Activated CD4-positive, alpha-beta T cell treated with anti-CD3 and anti-CD28 coated beads, Interleukin-2, Interleukin-4, amounts not matched to agents 100 ng/mL and 50 ng/mL, durations not matched to agents 16 hours and 8 hours (primary cell): ENCODE measurements around the gene NRXN3.

ENCODE experiments used
- DNase-seq: peaks from one replicate; pipeline ENCODE4 v3.0.0-alpha.2; 2020; ENCODE audit warnings: low spot score

NRXN3 gene

DNA sequence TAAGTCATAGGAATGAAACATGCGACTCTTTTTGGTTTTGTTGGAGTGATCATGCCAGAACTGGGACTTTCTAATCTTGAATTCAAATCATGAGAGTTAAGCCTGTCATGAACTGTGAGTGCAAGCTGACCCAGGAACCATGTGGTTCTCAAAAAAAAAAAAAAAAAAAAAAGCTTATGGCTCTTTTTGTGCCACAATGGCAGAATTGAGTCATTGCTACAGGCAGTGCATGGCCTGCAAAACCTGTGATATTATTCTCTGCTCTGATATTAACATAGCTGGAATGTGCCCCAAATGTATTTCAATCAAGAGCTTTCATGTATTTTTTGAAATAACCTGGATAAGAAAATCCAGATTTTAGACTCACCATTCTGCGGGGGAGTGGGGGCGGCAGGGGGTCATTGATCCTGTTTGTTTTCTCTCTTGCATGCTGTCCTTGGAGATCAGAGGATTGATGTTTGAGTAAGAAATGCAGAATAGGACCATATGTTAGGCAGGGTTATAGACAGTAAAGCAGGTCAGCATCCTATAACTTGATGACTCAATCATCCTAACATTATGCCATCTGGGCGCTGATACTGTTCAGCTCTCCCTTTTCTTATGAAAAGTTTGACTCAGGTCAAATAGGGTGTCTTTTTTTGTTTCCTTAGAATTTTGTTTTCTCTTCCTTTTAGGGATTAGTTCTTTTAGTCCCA is 1243.7 kb downstream of the NRXN3 start:
- no peak for DNase-seq

DNA sequence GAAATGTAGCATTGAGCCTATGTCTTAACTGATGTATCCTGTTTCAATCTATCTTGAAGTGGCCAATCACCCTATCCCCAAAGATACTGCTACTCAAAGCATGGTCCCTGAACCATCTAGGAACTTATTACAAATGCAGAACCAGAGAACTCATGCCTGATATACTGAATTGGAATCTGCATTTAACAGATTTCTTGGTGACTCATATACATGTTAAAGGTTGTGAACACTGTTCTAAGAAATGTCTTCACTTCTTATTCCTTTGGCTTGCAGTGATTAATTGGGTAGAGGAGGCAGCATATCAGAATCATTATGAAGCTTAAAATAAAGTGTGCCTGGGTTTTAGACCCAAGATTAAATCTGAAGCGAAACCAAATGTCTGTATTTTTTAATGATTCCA is 1245.6 kb downstream of the NRXN3 start:
- no peak for DNase-seq

DNA sequence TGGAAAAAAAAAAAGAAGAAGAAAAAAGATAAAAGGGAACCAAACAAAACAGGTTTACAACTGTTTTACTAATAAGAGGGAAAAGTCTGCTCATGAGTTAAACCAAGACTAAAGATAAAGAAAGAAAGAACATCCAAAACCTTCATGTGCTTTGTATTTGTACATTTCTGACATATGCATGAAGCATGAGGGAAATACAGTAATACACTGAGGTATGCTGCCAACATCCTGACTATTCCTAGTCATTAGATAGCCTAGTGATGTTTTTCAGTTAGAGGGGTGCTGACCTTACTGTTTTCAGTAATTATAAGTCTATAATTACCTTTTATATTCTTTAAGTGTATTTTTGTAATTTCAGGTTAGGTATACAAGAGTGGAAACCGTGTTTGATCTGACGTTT is 1247.8 kb downstream of the NRXN3 start:
- DNase-seq: no peak

DNA sequence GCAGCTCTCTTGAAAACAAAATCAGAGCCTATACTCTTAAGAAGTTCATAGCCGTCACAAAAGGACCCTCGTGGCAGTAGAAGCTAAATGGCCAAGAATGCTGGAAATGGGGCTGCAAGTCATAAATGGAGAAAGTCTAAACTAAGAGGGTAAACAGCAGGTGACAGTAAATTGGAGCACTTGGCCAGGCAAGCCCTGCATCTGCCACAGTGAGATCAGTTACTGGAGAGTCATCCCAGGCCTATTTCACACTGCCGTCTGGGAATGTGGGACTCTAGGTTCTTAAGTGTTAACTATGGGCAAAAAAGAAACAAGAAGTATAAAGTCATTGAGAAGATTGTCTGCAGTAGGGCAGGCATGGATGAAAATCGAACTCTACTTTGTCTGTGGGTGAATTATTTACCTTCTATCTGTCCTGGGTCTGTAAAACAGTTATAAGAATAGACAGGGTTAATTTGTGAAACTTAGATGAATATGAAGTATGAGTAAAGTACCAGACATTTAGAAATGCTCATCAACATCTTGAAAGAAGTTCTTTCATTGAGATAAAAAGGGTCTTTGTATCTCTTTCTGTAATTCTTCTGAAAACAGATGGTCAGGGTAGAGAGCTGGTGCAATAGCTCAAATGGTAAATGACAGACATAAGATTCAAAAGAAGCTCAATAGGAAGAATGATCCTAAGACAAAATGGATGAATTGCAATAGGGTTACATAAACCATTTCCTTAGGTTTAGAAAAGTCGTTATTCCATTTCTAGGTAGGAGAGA is 1248.7 kb downstream of the NRXN3 start:
- no peak for DNase-seq

DNA sequence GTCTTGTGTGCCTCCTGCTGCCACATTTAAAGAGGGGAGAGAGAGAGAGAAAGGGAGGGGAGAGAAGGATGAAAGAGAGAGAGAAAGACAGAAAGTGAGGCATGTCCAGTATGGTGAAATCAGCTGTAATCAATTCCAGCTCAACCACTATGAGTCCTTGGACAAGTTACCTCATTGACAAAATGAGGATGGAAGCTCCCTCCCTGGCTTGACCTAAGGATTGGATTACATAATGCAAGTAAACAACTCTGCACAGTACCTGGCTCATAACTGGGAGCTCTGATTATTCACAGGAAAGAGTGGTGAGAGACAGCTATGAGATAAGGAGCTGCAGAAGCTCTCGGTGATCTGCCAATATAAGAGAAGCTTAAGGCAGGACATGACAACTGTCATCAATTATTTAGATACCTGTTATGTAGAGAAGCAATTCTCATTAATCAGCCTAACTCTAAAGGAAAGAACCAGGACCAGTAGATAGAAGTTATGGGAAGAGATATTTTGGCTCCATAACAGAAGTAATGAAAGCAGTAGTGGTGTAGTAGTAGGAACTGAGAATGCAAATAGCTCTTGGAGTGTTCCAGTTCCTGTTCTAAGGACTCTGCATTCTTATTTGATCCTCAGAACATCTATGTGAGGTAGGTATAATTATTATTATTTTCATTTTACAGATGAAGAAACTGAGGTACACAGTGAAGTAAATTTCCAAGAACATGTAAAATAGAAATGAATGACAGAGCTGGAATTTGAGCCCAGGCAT is 1249.6 kb downstream of the NRXN3 start:
- no peak for DNase-seq

DNA sequence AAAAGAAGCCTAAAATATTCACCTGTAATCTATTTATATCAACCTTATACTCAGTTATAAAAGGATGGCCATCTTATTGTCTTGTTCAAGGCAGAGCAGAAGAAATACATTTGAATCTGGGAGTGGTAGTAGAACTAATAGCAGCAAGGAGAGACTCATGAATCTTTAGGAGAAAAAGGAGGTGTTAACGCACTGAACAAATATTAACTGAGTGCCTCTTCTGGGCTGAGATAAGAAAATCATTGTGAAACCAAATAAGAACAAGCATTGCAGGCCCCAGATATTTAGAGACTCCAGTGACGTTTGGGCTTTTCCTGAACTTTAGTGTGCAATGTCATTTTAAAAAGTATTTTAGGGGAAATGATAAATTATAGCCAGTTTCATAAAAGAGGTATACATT is 1250.6 kb downstream of the NRXN3 start:
- DNase-seq: no peak

DNA sequence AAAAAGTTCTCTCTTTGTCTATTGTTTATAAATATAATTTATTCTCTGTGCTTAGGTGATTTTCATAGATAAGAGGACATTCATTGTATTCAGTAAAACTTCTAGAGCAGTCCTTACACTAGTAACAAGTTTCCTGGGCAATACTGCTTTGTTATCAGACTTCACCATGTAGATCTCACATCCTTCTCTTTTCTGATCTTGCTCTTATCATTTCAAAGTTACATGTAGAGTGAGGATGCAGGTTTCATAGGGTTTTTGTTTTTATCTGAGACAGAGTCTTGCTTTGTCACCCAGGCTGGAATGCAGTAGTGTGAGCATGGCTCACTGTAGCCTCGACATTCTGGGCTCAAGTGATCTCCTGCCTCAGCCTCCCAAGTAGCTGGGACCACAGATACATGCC is 1251.6 kb downstream of the NRXN3 start:
- no peak for DNase-seq

DNA sequence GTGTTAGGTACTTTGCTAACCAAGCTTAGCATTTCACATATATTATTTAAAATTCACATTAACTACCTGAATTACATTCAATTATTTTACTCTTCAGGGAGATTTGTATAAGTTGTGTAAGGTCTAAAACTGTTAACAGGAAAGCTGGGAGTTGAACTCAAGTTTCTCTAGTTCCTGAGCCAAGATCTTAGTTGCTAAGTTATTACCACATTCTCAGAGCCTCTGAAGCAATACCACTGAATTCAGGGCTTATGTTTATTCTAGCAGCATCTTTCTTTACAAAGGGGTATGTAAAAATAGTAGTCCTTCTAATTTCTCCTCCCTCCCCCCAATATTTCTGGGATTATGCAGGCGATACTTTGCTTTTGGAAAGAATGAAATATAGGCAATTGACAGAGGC is 1254.3 kb downstream of the NRXN3 start:
- DNase-seq: no peak

DNA sequence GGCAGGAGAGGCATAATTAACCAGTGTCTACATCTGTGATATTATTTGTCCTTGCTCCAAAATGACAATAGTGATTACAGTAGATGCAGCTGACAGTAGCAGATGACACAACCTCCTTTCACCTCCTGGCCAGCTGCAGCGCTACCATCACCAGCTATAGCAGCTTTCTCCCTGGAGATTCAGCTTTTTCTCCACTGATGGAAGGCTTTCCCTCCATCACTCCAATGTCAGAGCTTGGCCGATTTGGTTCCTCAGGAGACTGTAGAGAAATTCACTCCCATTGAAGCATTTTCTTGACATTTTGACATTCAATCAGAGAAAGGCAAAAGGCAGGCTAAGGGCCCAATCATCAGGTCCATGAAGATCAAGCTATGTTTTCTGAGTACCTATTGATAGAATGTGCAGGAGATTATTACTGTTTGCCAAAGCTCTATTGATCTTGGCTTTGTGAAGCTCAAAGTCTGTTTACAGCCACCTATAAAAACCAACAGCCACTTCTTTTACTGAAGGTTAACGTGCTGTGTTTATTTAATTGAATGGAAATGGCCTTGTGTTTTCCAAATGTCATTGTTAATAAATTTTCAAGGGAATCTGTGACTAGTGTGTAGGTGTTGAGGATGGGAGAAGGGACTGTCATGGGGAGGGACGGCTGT is 1256.1 kb downstream of the NRXN3 start:
- DNase-seq: no peak

DNA sequence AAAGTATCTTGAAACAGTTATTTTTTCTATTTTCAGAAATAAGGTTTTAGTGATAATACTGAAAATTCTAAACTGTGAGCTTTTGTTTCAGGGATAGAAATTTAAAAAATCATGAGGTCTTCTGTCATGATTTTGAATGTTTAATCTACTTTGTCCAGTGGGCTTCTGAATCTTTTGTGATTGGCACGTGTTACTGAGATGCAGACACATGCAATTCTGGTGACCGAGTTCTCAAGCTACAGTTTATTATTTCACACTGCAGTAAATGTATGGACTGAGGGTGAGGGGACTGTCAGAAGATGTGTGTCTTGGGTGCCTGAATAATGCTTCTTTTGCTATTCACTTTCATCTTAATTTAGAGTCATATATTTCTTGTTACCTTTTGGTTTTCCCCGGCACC is 1262.5 kb downstream of the NRXN3 start:
- DNase-seq: no peak

DNA sequence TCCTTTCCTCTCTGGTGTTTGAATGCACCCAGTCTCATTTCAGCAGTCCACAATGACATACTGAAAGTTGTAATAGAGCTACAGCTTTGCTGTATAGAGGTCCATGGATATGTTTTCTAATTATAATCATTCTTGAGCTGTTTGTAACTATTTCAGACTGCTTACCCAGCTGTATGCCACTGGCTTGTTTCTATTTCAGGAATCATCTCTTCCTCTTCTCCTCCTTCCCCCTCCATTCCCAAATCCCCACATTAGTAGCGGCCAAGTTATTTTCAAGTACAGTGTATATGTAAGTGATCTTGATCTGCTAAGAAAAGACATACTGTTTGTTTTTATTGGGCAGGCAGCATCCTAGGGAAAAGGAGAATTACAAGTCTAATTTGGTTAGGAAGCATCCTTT is 1266.2 kb downstream of the NRXN3 start:
- DNase-seq: no peak

DNA sequence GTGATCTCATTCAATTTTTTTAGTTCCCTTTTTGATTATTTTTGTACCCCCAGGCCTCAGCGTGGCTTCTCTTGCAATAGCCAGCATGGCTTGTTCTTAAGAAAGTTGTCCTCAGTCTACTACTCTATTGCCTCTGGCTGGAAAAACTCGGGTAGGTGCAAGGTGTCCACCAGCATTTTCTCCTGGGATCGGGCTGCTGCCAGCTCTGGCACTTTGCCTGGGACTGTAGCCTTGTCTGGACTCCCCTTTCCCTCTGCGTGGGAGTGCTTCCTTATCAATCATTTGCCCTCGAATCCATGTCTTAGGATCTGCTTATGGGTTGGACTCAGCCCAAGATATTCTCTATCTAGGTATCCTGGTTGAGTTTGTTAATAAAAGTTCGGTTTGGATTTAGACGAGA is 1267.8 kb downstream of the NRXN3 start:
- DNase-seq: no peak

DNA sequence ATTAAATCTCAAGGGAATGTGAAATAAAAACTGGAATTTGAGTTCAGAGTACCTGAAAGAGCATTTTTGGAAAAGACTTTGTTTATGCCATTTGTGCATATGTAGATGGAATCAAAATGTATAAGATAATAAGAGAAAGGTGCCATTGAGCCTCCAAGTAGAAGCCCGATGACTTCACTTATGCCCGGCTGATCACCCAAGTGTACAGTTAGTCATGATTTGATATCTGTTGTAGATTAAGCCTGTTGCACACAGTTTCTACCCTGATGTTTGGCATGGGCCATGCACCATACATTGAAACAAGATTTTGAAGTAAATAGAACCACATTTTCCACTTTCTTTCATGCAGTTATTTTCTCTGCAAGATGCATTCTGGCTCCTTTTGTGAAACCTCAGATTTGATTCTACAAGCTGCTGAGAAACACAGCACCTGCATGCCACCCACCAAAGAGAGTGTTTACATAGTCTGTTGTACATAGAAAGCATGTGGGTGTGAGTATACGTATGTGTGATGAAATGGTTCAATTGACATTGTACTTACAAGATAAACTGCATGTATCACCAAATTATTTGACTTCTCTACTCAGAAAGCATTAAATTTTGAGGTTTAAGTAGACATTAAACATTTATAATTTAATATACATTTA is 1268.6 kb downstream of the NRXN3 start:
- no peak for DNase-seq

DNA sequence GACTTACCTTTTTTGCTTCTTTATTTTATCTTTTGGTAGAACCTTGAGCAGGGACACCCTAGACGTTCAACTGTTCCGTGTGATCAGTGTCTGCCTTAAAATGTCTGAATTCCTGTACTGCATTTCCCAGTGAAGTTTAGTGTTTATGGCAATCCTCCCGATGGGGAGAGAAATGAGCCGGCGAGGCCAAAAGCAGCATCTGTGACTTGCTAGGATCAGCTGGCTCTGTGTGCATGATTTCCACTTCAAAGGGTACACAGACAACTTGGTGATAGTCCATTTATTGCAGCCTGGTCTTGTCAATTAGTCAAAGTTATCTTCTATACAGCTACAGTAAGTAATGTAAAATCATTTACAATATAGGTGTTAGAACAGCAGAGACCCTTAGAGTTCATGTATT is 1272.6 kb downstream of the NRXN3 start:
- DNase-seq: no peak

DNA sequence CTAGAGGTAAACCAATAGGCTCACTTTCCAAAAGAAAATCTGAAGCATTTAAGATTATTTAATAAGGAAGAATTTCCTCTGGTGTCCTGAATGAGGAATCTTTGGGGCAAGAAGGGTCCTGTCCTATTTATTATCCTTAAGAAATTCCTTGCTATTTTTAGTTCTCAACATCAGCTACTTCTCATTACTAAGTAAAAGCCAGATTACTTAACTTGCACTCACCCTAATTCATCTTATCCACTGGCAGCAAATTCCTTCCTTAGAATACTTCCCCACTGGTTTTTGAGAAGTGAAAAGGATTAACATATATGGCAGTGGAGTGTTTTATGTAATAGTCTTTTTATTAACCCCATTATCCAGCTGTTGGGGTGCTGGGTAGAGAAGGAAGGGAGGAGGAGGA is 1273.4 kb downstream of the NRXN3 start:
- no peak for DNase-seq

DNA sequence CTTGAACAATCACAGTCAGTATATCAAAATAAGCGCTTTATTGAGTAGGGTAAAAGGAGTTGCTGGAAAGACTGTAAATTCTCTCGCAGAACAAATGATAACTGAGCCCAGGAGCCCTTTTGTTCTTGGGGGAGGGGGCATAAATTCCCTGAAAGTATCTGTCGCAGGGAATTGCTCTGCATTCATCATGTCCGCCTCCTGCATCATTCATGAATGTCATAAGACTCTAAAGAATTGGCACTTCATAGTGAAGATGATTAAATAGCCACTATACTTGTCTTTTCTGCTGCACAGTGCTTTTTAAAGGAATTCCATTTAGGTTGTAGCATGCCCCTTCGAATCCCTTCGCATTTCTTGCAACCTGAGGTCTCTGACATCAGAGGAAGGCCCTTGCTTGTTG is 1278.8 kb downstream of the NRXN3 start:
- no peak for DNase-seq

DNA sequence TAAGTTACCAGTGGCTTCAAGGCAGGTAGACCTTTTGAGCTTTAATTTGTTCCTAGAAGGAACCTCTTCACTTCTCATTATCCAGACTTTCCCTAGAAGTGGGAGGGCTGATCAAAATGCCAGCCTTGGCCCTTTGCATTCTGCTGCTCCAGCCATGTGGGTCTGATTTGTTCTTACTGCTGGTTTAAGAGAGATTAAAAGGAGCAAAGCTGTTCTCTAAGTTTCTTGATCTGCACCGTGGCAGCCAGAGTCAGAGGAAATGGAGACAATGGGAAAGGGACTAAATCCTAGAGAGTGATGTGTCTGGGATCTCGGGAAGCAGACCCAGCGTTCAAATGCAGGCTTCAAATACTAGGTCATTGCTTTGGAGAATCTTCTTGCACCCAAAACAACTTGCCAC is 1281.4 kb downstream of the NRXN3 start:
- no peak for DNase-seq

DNA sequence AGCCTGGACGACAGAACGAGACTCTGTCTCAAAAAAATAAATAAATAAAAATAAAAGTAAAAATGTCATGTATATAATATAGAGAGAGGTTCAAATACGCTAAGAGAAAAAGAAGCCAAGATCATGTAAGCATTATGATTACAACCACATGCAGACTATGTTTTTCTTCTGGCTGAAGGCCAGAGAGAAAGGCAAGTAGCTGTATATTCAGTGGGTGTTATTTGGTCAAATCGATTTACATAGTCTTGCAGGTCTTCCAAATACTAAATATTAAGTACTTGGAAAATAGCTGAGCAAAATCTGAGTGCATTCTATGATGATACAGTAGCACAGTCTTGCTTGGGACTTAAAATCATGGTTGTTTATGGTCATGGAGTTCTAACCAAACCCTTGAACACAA is 1283.1 kb downstream of the NRXN3 start:
- DNase-seq: no peak

DNA sequence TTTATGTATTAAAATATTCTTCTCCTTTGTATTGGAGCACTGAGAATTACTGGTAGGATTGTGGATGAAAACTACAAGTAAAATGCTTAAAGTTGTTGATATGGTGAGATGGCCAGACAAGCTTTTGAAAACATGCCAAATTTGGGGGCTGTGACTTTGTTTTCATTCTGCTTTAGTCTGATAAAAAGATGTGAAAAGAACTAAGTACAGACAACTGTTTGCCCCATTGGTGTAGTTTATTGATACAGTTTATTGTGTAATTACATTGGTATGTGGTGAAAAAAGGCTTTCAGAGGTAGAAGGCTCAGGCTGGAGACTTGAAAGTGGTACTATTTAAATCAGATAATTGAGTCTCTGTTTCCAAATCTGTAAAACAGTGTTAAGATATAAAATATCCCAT is 1294.3 kb downstream of the NRXN3 start:
- DNase-seq: no peak

DNA sequence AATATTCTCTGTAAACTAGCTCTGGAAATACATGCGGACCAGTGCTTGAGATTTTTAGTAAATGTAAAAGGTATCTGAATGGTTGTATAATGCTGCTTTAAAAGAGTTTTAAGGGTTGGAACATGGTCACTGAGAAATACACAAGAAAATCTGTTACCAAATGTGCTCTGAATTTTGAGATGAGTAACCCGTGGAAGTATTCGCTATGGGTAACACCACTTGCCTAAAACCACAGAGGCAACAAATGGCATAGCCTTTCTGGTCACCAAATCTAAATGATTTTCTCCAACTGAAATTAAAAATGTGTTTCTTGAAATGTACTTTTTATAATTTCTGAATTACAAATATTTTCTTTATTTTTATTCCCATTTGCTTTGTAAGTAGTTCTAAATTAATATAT is 1295.5 kb downstream of the NRXN3 start:
- DNase-seq: no peak

DNA sequence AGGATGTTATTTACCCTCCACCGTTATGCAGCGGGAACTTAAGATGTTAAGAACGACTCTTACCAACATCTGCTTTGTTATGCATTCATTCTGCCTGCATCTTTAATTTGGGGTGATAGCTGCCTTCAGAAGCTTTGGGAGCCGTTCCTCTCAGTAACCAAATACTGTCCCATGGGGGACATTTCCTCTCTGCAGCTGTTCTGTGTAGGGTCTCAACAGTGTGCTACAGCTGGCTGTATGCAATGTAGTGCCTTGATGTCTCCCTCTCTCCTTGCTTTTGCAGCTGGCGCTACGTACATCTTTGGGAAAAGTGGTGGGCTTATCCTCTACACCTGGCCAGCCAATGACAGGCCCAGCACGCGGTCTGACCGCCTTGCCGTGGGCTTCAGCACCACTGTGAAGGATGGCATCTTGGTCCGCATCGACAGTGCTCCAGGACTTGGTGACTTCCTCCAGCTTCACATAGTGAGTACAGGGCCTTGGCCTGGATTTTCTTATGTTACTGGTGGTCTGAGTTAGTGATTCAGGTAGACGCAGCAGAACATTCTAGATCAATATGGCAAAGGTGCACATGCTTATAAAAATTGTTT is 1296.9 kb downstream of the NRXN3 start:
- no peak for DNase-seq

DNA sequence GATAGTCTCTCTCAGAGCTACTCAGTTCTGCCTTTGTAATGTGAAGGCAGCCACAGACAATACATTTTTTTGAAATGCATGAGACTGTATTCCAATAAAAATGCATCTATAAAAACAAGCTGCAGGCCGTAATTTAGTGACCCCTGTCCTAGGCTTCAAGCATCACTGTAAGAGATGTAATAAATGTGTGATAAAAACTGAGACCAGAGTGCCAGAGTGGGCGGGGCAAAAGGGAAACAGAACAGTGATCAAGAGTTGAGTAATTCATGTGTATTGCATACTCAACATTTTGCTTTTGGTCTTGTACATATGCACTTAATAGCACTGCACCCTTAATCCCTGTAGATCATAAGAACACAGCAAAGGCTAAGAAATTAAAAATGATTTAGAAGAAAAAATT is 1297.7 kb downstream of the NRXN3 start:
- no peak for DNase-seq
